Measurements from ENCODE around the gene VCP. TPM values are rescaled to one million over a fixed set of nuclear protein-coding genes. Genes with fewer than 3 reads are reported as not detected.
"Not testable (repeated sequence)": the region's sequence is repeated elsewhere in the genome, so short reads cannot be mapped to it uniquely, and the experiment has no call there.

The VCP gene
- total RNA-seq, 1 donor from 2014 or later = 366 TPM

- no peaks in the 10 kb centered on the region for H3K9me3 Mint-ChIP-seq
Measured at GRCh38 chr9:35026671-35027070, 45.8 kb downstream of the VCP start.

DNA sequence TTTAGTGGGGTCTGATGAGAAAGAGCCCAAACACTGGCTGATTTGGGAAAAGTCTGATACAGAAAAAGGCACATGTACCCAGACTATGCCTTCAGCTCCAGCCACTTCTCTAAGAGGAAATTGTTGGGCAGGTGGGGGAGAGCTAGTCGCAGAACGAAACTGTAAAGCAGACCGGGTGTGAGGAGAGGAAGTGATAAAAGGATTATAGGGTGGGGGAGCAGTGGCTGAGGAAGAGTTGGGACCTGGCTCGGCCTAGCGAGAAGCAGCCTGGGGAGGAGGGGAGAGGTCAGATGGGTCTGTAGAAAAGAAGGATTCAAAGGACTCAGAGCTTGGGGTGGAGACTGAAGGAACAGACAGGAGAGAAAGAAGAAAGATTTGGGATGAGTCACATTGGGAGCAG lies 49.0 kb downstream of the VCP start:
- H3K27ac Mint-ChIP-seq; H3K4me3 Mint-ChIP-seq (ENCODE audit: low read depth); H3K9me3 Mint-ChIP-seq; DNase-seq (ENCODE audit: low spot score); H3K36me3 Mint-ChIP-seq (ENCODE audit: low read depth); intact Hi-C loops (cut with micrococcal nuclease); H3K27me3 Mint-ChIP-seq (ENCODE audit: low read depth): not testable (repeated sequence)
- peaks cover 20% of the 10 kb centered on the region for H3K4me1 Mint-ChIP-seq (ENCODE audit: low read depth)

More at GRCh38 chr9:35026671-35027070, 45.8 kb downstream of the VCP start:
- DNase-seq (ENCODE audit: low spot score) = no peak
- H3K36me3 Mint-ChIP-seq (ENCODE audit: low read depth) = peaks cover 3% of the 10 kb centered on the region
- H3K27me3 Mint-ChIP-seq (ENCODE audit: low read depth) = no peaks in the 10 kb centered on the region
- peaks cover 21% of the 10 kb centered on the region for H3K4me1 Mint-ChIP-seq (ENCODE audit: low read depth)
- intact Hi-C loops (cut with micrococcal nuclease) = no loop called here
- no peak overlapping the region for H3K27ac Mint-ChIP-seq
- H3K4me3 Mint-ChIP-seq (ENCODE audit: low read depth) = no peak overlapping the region

DNA sequence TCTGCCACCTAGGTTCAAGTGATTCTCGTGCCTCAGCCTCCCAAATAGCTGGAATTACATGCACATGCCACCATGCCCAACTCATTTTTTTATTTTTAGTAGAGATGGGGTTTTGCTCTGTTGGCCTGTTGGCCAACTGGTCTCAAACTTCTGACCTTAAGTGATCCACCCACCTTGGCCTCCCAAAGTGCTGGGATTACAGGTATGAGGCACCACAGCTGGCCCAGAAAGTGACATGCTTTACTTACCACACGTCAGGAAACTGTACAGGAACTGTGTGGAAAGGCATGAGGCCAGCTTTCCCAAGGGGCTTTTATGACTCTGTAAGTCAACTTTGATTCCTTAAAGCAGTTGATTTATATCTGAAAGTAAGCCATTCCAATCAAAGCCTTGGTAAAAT lies 57.9 kb downstream of the VCP start:
- Mint-ChIP-seq H3K9me3 (peaks cover 17% of the 10 kb centered on the region), H3K4me1 (ENCODE audit: low read depth) (peaks cover 2% of the 10 kb centered on the region), H3K27me3 (ENCODE audit: low read depth) (no peaks in the 10 kb centered on the region), H3K36me3 (ENCODE audit: low read depth) (peaks cover 20% of the 10 kb centered on the region), H3K4me3 (ENCODE audit: low read depth) (no peak overlapping the region), H3K27ac (no peak overlapping the region)
- intact Hi-C loops (cut with micrococcal nuclease) = no loop called here
- no peak for DNase-seq (ENCODE audit: low spot score)

DNA sequence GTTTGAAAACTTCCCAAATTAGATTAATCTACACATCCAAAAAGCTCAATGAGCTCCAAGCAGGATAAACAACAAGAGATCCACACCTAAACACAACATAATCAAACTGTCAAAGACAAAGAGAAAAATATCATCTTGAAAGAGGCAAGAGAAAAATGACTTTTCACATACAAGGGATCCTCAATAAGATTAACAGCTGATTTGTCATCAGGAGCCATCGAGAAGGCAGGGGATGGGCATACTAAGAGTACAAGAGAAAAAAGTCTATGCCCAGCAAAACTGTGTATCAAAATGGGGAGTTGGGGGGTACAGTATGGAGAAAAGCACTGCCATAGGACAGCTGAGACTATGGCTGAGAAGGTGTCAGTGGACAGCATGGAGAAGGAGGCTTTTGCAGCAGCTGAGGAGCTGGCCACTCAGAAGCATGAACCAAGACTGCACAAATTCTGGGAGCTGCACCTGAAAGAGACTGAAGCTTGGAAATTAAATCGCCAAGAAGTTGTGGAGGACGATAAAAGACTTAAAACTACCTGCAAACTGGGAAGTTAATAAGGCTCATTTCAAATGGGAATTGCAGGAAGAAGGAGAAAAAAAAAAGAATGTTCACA lies 62.0 kb downstream of the VCP start:
- Mint-ChIP-seq H3K4me3 (ENCODE audit: low read depth) (no peak overlapping the region), H3K27ac (no peak overlapping the region), H3K27me3 (ENCODE audit: low read depth) (no peaks in the 10 kb centered on the region), H3K36me3 (ENCODE audit: low read depth) (peaks cover 25% of the 10 kb centered on the region), H3K4me1 (ENCODE audit: low read depth) (peaks cover 2% of the 10 kb centered on the region), H3K9me3 (peaks cover 27% of the 10 kb centered on the region)
- no peak for DNase-seq (ENCODE audit: low spot score)
- intact Hi-C loops (cut with micrococcal nuclease) = no loop called here

Other genes starting within 250 kb of the VCP start
- 0.11 TPM in 1 of 2 replicates, not detected in the other for gene PHF24, start 114.3 kb downstream of the VCP start, total RNA-seq
- gene DNAJB5, start 82.9 kb downstream of the VCP start, total RNA-seq = 7.5 and 11.3 TPM in 2 replicates
- 102 and 107 TPM in 2 replicates for gene FANCG, start 7.3 kb upstream of the VCP start, total RNA-seq
- 33.0 and 37.8 TPM in 2 replicates for gene PIGO, start 24.0 kb upstream of the VCP start, total RNA-seq
- gene STOML2, start 30.5 kb upstream of the VCP start, total RNA-seq = 211 and 214 TPM in 2 replicates
- 7.0 and 7.3 TPM in 2 replicates for gene ATOSB, start 43.2 kb upstream of the VCP start, total RNA-seq
- gene UNC13B, start 89.4 kb upstream of the VCP start, total RNA-seq = 0.83 and 0.84 TPM in 2 replicates

All from activated T-helper 2 cell treated with anti-CD3 and anti-CD28 coated beads, Interferon-gamma antibody, Interleukin-2, Interleukin-4, amounts not matched to agents 10 μg/mL and 5 μg/mL and 100 μg/mL, durations not matched to agents 14 hours and 24 hours and 36 hours (primary cell).